GM19023 (cell line): ENCODE data around the gene ASB8.

Source experiments
- ATAC-seq: cut with Tn5 transposase; IDR thresholded peaks from one replicate; pipeline ENCODE4 v1.9.1; 2021; ENCODE audit warnings: mild to moderate bottlenecking, moderate library complexity; ENCODE audit not compliant: unreplicated experiment

Gene ASB8

DNA sequence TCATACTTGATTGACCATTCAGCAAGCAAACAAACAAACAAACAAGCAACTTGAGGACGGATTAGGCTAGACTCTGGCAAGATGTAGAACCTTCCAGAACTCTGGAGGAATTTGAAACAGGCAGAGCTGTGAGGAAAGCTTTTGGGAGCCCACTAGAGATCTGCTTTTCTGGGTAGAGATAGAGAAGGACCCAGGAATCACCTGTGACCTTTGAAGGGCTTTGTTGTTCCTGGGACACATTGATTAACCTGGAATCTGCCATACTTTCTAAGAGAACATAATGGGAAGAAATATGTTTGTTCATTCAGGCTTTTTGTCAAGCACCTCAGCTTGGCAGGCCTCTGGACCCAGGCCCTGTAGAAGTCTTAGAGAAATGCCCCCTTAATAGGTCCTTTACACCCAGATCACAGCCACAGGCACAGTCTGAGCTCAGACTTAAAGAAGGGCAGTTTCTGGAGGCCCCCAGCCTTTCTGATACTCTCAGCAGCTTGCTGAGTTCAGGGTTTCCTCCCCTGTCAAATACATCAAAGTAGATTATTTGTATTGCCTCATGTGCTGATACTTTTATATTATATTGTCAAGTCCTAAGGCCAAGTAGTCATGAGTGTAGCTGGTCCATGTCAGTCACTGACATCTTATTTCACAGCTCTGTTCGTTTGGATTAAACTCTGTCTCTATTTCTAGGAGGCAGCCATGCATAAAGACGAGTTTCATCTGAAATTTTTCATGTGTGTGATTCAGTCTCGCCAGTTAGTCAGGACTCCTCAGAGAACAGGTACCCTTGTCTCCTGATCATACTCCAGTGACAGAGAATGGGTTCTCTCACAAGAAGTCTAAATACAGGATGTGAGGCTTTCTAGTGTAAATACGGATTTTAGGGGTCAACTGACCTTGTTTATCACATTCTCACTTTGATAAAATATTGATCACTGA lies 50.4 kb downstream of the ASB8 start:
- no peak for ATAC-seq

DNA sequence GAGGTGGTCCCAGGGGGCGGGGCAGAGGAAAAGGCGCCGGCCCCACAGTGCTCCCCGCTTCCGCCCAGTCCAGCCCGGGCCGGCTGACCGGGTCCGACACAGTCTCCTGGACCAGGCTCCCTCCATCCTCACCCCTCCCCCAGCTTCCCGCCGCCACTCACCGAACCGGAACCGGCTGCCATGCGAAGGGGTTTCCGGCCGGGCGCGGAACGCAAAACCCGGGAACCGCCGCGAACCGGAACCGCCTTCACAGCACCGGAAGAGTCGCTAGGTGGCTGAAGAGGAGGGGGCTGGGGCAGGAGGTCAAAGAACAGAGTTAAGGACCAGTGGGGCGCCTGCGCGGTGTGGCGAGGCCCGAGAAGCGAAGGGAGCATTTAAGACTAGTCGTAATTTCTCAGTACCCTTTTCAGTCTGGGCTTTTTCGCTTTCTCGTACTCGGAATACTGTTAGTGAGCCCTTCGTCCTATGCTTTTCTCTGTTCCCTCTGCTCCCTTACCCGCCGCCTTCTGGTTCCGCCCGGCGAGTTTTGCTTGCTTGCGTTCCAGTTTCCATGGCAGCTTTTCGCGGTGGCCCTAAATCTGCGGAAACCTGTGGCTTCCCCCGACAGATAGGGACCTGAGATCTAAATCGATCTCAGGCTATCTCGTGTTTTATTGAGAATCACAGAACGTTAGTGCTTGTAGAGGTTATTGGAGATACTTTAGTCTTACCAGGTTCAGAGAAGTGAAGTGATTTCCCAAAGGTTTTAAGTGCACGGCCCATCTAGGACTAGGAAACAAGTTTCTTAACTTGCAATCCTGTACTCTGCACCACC lies 51.2 kb downstream of the ASB8 start, which contains the start of gene SENP1:
SENP1 (minus strand) TSS at position 213 of the 814 bp plus-strand sequence. CDS start 4,607 bp downstream, outside the sequence.
- peak; percentile 81 for ATAC-seq

DNA sequence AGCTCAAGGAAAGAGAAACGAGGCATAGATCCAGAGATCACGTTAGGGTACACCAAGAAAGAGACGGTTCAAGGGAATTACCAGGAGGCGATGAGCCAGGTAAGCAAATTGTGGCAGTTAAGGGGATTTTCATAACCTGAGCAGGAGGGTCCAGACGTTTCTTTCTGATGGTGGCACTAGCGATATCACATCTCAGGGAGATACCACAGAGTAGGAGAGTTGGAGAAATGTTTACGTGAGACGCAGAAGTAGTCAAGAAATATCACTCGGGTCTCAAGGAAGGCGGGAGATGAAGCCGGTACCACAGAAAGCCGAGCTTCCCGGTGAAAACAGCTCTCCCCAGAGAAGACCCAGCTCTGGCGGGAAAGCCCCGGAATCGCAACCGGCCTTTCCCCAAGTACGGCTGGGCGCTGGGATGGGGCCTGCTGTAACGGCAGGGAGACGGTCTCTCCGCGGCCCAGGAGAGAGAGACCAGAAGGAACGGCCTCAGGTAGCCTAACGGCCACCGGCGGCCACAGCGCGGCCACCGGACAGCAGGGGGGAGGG lies 51.9 kb downstream of the ASB8 start:
- ATAC-seq = peak; percentile 35

DNA sequence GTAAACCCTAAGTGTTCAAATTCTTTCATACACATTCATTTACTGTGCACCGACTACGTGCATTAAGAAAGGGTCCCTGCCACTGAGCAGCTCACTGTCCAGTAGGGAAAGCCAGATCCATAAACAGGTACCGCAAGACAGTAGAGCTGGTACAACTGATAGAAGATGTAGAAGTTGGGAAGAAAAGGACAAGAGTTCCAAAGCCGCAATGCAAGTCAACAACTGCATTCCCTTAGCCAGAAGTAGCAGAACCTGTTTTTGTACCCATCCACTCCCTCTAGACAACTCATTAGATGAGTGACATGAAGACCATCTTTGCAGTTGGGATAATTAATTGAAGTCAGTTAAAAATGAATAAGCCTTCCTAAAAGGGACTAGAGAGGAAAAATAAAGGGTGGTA lies 52.8 kb downstream of the ASB8 start:
- no peak for ATAC-seq
